ENCODE measurements around the gene PATL2.

PATL2 gene

GRCh38 chr15:44718180-44718926, 7.2 kb upstream of the PATL2 start:
- no peak overlapping the region for H3K4ac ChIP-seq (ENCODE audit: low read length)
- no peaks in the 10 kb centered on the region for H3K27me3 ChIP-seq (ENCODE audit: control insufficient read depth in 3 of 3, insufficient read depth in 3 of 3, low read depth in 1 of 3, low read length in 3 of 3)
- H2BK120ac ChIP-seq (ENCODE audit: low read depth, low read length), result no peak overlapping the region
- H3K4me2 ChIP-seq (ENCODE audit: insufficient read depth, low read length, poor library complexity, severe bottlenecking), result no peak overlapping the region
- no peak overlapping the region for H3K4me3 ChIP-seq (ENCODE audit: low read length in 2 of 2)
- no peak overlapping the region for H2AK5ac ChIP-seq (ENCODE audit: low read depth, low read length)
- DNase-seq (ENCODE audit: low spot score), result no peak
- no peak overlapping the region for H2AFZ ChIP-seq (ENCODE audit: low read length)
- no peaks in the 10 kb centered on the region for H3K4me1 ChIP-seq (ENCODE audit: control insufficient read depth in 2 of 2, insufficient read depth in 1 of 2, low read depth in 1 of 2, low read length in 2 of 2)
- no peak overlapping the region for H3K27ac ChIP-seq (replicated peaks; ENCODE audit: low read length)
- WGBS, 2 donors (ENCODE audit: extremely low coverage in 2 of 2, insufficient read length in 2 of 2, insufficient replicate concordance in 1 of 2), result no CpG with 5 or more reads among the region's 4 CpGs
- no peak overlapping the region for H3K14ac ChIP-seq (ENCODE audit: low read length)
- no peak overlapping the region for H2BK5ac ChIP-seq (ENCODE audit: low read length)
- H3K23ac ChIP-seq (ENCODE audit: low read depth, low read length, poor library complexity), result no peak overlapping the region
- H2BK15ac ChIP-seq (ENCODE audit: low read length), result no peak overlapping the region
- H3K9ac ChIP-seq (ENCODE audit: low read depth, low read length, poor library complexity), result no peak overlapping the region
- no peak overlapping the region for H4K8ac ChIP-seq (ENCODE audit: low read depth, low read length)
- no peaks in the 10 kb centered on the region for H3K79me1 ChIP-seq (ENCODE audit: low read depth, low read length)
- peaks cover 3 to 39% of the 10 kb centered on the region in 2 donors for H3K36me3 ChIP-seq (replicated peaks in 1 of 2; ENCODE audit: control insufficient read depth in 2 of 2, insufficient read depth in 2 of 2, low read length in 2 of 2)
- H3K9me3 ChIP-seq (replicated peaks in 1 of 2; ENCODE audit: control insufficient read depth in 2 of 2, insufficient read depth in 1 of 2, low read depth in 1 of 2, low read length in 2 of 2), result no peaks in the 10 kb centered on the region
- no peak overlapping the region for H4K91ac ChIP-seq (ENCODE audit: low read depth, low read length, poor library complexity)
- no peak overlapping the region for H3K18ac ChIP-seq (ENCODE audit: low read length)
- no peak overlapping the region for H2BK12ac ChIP-seq (ENCODE audit: low read length)

DNA sequence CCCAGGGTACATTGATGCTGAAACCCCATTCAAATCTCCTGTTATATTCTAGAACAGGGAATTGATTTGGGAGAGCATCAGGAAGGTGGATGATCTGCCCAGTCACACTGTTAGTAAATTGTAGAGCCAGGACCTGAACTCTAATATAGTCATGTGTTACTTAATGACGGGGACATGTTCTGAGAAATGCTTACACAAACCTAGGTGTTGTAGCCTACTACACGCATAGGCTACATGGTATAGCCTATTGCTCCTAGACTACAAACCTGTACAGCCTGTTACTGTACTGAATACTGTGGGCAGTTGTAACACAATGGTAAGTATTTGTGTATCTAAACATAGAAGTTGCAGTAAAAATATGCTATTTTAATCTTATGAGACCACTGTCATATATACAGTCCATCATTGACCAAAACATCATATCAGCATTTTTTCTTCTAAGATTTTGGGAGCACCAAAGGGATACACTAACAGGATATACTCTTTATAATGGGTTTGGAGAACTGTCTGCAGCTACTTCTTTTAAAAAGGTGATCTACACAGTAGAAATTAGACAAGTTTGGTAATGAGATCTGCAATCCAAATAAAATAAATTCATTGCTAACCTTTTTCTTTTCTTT, 6.0 kb upstream of the PATL2 start:
- Histone ChIP-seq H4K91ac (ENCODE audit: low read depth, low read length, poor library complexity) (no peak overlapping the region), H2AK5ac (ENCODE audit: low read depth, low read length) (no peak overlapping the region), H3K79me1 (ENCODE audit: low read depth, low read length) (no peaks in the 10 kb centered on the region), H3K14ac (ENCODE audit: low read length) (no peak overlapping the region), H3K4ac (ENCODE audit: low read length) (no peak overlapping the region), H2BK12ac (ENCODE audit: low read length) (no peak overlapping the region), H3K36me3 (replicated peaks in 1 of 2; ENCODE audit: control insufficient read depth in 2 of 2, insufficient read depth in 2 of 2, low read length in 2 of 2) (peaks cover 3 to 39% of the 10 kb centered on the region in 2 donors), H3K27ac (replicated peaks; ENCODE audit: low read length) (no peak overlapping the region), H4K8ac (ENCODE audit: low read depth, low read length) (no peak overlapping the region), H2BK120ac (ENCODE audit: low read depth, low read length) (no peak overlapping the region), H2BK5ac (ENCODE audit: low read length) (no peak overlapping the region), H3K9me3 (replicated peaks in 1 of 2; ENCODE audit: control insufficient read depth in 2 of 2, insufficient read depth in 1 of 2, low read depth in 1 of 2, low read length in 2 of 2) (no peaks in the 10 kb centered on the region), H3K23ac (ENCODE audit: low read depth, low read length, poor library complexity) (no peak overlapping the region), H3K4me2 (ENCODE audit: insufficient read depth, low read length, poor library complexity, severe bottlenecking) (no peak overlapping the region), H3K4me3 (ENCODE audit: low read length in 2 of 2) (no peak overlapping the region), H2BK15ac (ENCODE audit: low read length) (no peak overlapping the region), H3K9ac (ENCODE audit: low read depth, low read length, poor library complexity) (no peak overlapping the region), H2AFZ (ENCODE audit: low read length) (no peak overlapping the region), H3K18ac (ENCODE audit: low read length) (no peak overlapping the region), H3K4me1 (ENCODE audit: control insufficient read depth in 2 of 2, insufficient read depth in 1 of 2, low read depth in 1 of 2, low read length in 2 of 2) (peaks cover 0 to 9% of the 10 kb centered on the region in 2 donors), H3K27me3 (ENCODE audit: control insufficient read depth in 3 of 3, insufficient read depth in 3 of 3, low read depth in 1 of 3, low read length in 3 of 3) (peaks cover 0 to 6% (median 0%) of the 10 kb centered on the region in 3 experiments)
- DNase-seq (ENCODE audit: low spot score), result no peak
- no CpG with 5 or more reads among the region's 2 CpGs for WGBS, 2 donors (ENCODE audit: extremely low coverage in 2 of 2, insufficient read length in 2 of 2, insufficient replicate concordance in 1 of 2)

DNA sequence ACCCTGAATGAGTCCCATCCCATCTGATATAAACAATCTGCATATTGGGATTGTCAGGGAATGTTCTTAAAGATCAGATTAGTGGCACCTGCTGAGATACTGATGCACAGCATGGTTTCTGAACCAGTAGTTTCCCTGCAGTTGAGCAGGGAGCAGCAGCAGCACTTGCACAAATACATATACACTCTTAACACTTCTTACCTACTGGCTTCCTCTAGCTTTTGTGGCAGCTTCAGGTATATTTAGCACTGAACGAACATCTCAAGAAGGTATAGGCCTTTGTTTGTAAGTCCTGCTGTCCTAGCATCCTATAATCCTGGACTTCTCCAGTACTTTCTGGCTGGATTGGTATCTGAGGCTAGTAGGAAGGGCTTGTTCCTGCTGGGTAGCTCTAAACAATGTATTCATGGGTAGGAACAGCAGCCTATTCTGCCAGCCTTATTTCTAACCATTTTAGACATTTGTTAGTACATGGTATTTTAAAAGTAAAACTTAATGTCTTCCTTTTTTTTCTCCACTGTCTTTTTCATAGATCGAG, 4.7 kb upstream of the PATL2 start:
- no peak overlapping the region for H3K23ac ChIP-seq (ENCODE audit: low read depth, low read length, poor library complexity)
- H4K91ac ChIP-seq (ENCODE audit: low read depth, low read length, poor library complexity), result no peak overlapping the region
- no peak overlapping the region for H3K4me3 ChIP-seq (ENCODE audit: low read length in 2 of 2)
- no peaks in the 10 kb centered on the region for H3K79me1 ChIP-seq (ENCODE audit: low read depth, low read length)
- H2BK15ac ChIP-seq (ENCODE audit: low read length), result no peak overlapping the region
- no peak overlapping the region for H2BK12ac ChIP-seq (ENCODE audit: low read length)
- H2BK5ac ChIP-seq (ENCODE audit: low read length), result no peak overlapping the region
- peaks cover 3 to 39% of the 10 kb centered on the region in 2 donors for H3K36me3 ChIP-seq (replicated peaks in 1 of 2; ENCODE audit: control insufficient read depth in 2 of 2, insufficient read depth in 2 of 2, low read length in 2 of 2)
- no peak overlapping the region for H4K8ac ChIP-seq (ENCODE audit: low read depth, low read length)
- no peak overlapping the region for H3K14ac ChIP-seq (ENCODE audit: low read length)
- no peak overlapping the region for H2BK120ac ChIP-seq (ENCODE audit: low read depth, low read length)
- no peak overlapping the region for H3K4me2 ChIP-seq (ENCODE audit: insufficient read depth, low read length, poor library complexity, severe bottlenecking)
- H3K9me3 ChIP-seq (replicated peaks in 1 of 2; ENCODE audit: control insufficient read depth in 2 of 2, insufficient read depth in 1 of 2, low read depth in 1 of 2, low read length in 2 of 2), result no peaks in the 10 kb centered on the region
- H3K4me1 ChIP-seq (ENCODE audit: control insufficient read depth in 2 of 2, insufficient read depth in 1 of 2, low read depth in 1 of 2, low read length in 2 of 2), result peaks cover 0 to 11% of the 10 kb centered on the region in 2 donors
- H3K27ac ChIP-seq (replicated peaks; ENCODE audit: low read length), result no peak overlapping the region
- peaks cover 0 to 9% (median 0%) of the 10 kb centered on the region in 3 experiments for H3K27me3 ChIP-seq (ENCODE audit: control insufficient read depth in 3 of 3, insufficient read depth in 3 of 3, low read depth in 1 of 3, low read length in 3 of 3)
- no peak overlapping the region for H3K9ac ChIP-seq (ENCODE audit: low read depth, low read length, poor library complexity)
- H3K4ac ChIP-seq (ENCODE audit: low read length), result no peak overlapping the region
- no CpG with 5 or more reads among the region's 2 CpGs for WGBS, 2 donors (ENCODE audit: extremely low coverage in 2 of 2, insufficient read length in 2 of 2, insufficient replicate concordance in 1 of 2)
- DNase-seq (ENCODE audit: low spot score), result no peak
- H3K18ac ChIP-seq (ENCODE audit: low read length), result no peak overlapping the region
- H2AK5ac ChIP-seq (ENCODE audit: low read depth, low read length), result no peak overlapping the region
- no peak overlapping the region for H2AFZ ChIP-seq (ENCODE audit: low read length)

- H2BK15ac ChIP-seq (ENCODE audit: low read length), result no peak overlapping the region
- H4K8ac ChIP-seq (ENCODE audit: low read depth, low read length), result no peak overlapping the region
- H2BK5ac ChIP-seq (ENCODE audit: low read length), result no peak overlapping the region
- H3K36me3 ChIP-seq (replicated peaks in 1 of 2; ENCODE audit: control insufficient read depth in 2 of 2, insufficient read depth in 2 of 2, low read length in 2 of 2), result peaks cover 3 to 39% of the 10 kb centered on the region in 2 donors
- H3K79me1 ChIP-seq (ENCODE audit: low read depth, low read length), result no peaks in the 10 kb centered on the region
- WGBS, 2 donors (ENCODE audit: extremely low coverage in 2 of 2, insufficient read length in 2 of 2, insufficient replicate concordance in 1 of 2), result no CpG with 5 or more reads among the region's 6 CpGs
- no peak overlapping the region for H3K4me3 ChIP-seq (ENCODE audit: low read length in 2 of 2)
- H3K18ac ChIP-seq (ENCODE audit: low read length), result no peak overlapping the region
- no peaks in the 10 kb centered on the region for H3K9me3 ChIP-seq (replicated peaks in 1 of 2; ENCODE audit: control insufficient read depth in 2 of 2, insufficient read depth in 1 of 2, low read depth in 1 of 2, low read length in 2 of 2)
- H3K9ac ChIP-seq (ENCODE audit: low read depth, low read length, poor library complexity), result no peak overlapping the region
- no peak overlapping the region for H3K4me2 ChIP-seq (ENCODE audit: insufficient read depth, low read length, poor library complexity, severe bottlenecking)
- no peak overlapping the region for H2AFZ ChIP-seq (ENCODE audit: low read length)
- no peak overlapping the region for H4K91ac ChIP-seq (ENCODE audit: low read depth, low read length, poor library complexity)
- H2BK12ac ChIP-seq (ENCODE audit: low read length), result no peak overlapping the region
- H3K4ac ChIP-seq (ENCODE audit: low read length), result no peak overlapping the region
- no peak overlapping the region for H2AK5ac ChIP-seq (ENCODE audit: low read depth, low read length)
- H3K14ac ChIP-seq (ENCODE audit: low read length), result no peak overlapping the region
- peaks cover 0 to 9% (median 0%) of the 10 kb centered on the region in 3 experiments for H3K27me3 ChIP-seq (ENCODE audit: control insufficient read depth in 3 of 3, insufficient read depth in 3 of 3, low read depth in 1 of 3, low read length in 3 of 3)
- no peak overlapping the region for H3K23ac ChIP-seq (ENCODE audit: low read depth, low read length, poor library complexity)
- no peak overlapping the region for H2BK120ac ChIP-seq (ENCODE audit: low read depth, low read length)
- DNase-seq (ENCODE audit: low spot score), result no peak
- H3K4me1 ChIP-seq (ENCODE audit: control insufficient read depth in 2 of 2, insufficient read depth in 1 of 2, low read depth in 1 of 2, low read length in 2 of 2), result peaks cover 0 to 11% of the 10 kb centered on the region in 2 donors
- H3K27ac ChIP-seq (replicated peaks; ENCODE audit: low read length), result no peak overlapping the region
Observed at GRCh38 chr15:44715142-44715796, 4.1 kb upstream of the PATL2 start.

All from neuronal stem cell (in vitro differentiated cells).